Stimulated activated CD8-positive, alpha-beta memory T cell treated with anti-CD3 and anti-CD28 coated beads, Interleukin-2, amount 100 ng/mL, for 1 hour (primary cell): Measurements from ENCODE around the gene PDCD11.
A peak's percentile ranks its signal among the peaks of the same experiment; 100 is the strongest.

ENCODE experiments used
- DNase-seq, 2 donors: peaks; one replicate each; pipeline ENCODE4 v3.0.0-alpha.2; 2020; ENCODE audit warnings: low read depth in 2 of 2

Gene PDCD11

DNA sequence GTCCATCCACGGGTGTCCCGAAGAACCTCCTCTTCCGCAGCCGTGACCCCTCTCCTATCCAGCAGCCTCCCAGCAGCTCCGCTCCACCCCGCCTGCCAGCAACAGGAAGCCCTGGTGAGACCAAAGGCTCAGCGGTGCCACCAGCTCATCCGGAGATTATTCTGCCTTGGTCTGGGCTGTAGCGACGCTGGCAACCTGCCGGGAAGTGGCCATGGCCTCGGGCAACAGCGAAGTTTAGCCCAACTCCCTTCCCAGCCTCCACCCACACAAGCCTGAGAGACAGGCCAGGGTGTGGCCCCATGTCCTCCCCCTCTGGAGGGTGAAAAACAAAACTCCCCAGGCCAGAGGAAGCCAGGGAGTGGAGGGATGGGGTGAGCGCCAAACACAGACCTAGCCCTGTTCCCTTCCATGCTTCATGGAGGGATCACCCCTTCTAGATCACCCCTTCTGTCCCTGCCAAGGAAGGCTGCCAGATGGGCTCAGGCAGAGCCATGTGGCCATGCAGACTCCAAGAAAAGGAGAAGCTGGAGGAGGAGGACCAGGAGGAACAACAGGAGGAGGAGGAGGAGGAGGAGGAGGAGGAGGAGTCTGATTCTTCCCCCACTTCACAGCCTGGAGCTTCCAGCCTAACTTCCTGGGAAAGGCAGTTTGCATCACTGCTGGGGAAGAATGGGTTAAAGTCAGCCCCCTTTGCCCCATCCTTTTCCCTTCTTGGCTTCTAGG is 54.8 kb downstream of the PDCD11 start:
- DNase-seq, result peak in 1 of 2 donors; percentile 12

- peak; percentile 26 to 38 for DNase-seq
Observed at GRCh38 chr10:103451831-103452505, 55.5 kb downstream of the PDCD11 start, which contains the start of gene CALHM2. TSS of gene CALHM2 (minus strand) at chr10:103452370. CDS start at chr10:103449941, 2,429 bp downstream.

GRCh38 chr10:103452506-103453230 is 56.2 kb downstream of the PDCD11 start:
- DNase-seq, result no peak

DNA sequence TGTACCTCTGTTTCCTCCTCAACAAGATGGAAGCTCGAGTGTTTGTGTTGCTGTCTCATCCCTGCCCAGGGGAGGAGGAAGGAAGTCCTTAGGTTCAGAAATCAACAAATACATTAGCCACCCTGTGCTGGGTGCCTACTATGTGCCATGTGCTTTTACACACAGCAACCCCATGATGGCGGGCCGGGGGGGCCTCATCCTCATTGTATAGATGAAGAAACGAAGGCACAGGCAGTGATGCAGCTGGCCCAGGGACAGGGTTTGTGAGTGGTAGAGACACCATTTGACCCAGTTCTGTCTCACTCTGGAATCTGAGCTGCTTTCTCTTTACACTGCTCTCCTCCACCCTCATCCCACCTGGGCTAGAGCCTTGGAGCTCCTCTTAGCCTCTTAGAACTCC is 57.6 kb downstream of the PDCD11 start:
- no peak for DNase-seq

DNA sequence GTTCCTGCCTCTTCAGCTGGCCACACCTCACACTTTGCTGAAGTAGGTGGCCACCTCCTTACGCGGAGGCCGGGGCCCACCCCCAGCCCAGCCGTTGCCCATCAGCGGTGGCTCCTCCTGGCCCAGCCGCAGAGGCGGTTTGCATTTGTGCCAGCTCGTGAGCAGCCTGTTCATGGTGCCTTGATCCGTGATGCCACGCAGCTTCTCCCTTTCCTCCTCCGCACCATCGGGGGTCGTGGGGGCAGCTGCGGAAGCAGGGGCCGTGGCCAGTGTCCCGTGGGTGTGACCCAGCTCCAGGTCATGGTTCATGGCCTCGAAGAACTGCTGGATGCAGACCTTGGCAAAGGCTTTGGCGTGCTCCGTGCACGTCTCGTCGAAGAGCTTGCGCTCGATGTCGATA is 58.8 kb downstream of the PDCD11 start:
- DNase-seq, result no peak

DNA sequence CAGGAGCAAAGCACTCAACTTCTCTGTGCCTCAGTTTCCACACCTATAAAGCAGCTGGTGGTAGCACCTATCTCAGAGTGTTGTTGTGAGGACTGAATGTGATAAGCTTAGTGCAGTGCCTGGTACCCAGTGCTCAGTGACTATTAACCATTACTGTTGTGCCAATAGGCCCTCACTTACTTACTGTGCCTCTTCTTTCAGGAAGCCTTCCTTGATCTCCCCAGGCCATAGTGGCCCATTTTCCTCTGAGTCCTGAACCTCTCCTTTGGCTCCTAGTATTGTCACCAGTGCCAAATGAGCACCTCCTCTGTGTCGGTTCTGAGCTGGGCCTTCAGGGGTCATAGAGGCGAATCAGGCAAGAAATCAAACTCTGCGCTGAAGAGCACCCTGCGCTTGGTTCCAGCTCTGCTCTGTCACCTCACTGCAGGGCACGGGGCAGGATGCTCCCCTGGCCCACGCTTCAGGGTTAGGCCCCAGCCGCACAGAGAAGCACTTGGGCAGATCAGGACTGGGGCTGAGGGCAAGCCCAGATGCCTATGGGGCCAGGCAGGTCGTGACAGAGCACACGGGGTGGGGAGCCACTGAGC is 59.7 kb downstream of the PDCD11 start:
- no peak for DNase-seq

- DNase-seq, result no peak
Observed at GRCh38 chr10:103457176-103457712, 60.8 kb downstream of the PDCD11 start.

- DNase-seq, result no peak
Observed at GRCh38 chr10:103457896-103458583, 61.6 kb downstream of the PDCD11 start.

- DNase-seq, result no peak
Observed at GRCh38 chr10:103458720-103459119, 62.3 kb downstream of the PDCD11 start, which contains the start of gene CALHM1. TSS of gene CALHM1 (minus strand) at chr10:103458900. CDS start at chr10:103458751, 149 bp downstream.

DNA sequence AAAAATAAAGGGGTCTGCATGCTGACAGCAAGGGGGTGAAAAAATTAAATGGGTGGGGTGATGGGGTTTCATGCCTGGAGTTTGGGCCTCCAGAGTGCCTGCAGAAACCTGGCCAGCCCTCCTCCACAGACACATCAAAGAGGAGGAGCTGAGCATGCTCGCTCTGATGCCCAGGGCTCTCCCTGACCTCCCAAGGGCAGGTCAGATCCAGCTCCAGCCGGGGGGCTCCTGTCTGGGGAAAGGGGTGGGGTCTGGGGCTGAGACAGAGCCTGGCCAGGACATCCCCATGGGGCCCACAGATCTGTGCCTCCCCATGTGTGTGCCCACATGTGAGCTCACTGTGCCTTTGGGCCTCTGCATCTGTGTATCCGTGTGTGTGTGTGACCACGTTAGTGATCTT is 63.2 kb downstream of the PDCD11 start:
- no peak for DNase-seq

- no peak for DNase-seq
Observed at GRCh38 chr10:103463499-103463898, 67.1 kb downstream of the PDCD11 start.

- no peak for DNase-seq
Observed at GRCh38 chr10:103465411-103466179, 69.2 kb downstream of the PDCD11 start.

GRCh38 chr10:103466734-103467133 is 70.3 kb downstream of the PDCD11 start:
- no peak for DNase-seq

DNA sequence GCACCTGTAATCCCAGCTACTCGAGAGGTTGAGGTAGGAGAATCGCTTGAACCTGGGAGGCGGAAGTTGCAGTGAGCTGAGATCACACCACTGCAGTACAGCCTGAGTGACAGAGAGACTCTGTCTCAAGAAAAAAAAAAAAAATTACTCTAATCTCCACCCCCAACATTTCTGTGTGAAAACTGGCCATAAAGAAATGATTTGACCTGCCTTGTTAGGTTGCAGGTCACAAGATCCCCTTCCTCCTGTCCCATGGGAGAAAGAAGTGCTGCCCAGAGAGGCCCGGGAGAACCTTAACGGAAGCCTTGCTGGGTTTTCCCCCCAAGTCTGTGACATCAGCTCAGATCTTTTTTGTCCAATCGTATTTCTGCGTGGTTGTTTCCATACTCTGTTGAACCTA is 71.0 kb downstream of the PDCD11 start:
- no peak for DNase-seq

- DNase-seq, result no peak
Observed at GRCh38 chr10:103469201-103469600, 72.8 kb downstream of the PDCD11 start.

- peak; percentile 44 to 60 for DNase-seq
Observed at GRCh38 chr10:103470761-103471653, 74.6 kb downstream of the PDCD11 start.

DNA sequence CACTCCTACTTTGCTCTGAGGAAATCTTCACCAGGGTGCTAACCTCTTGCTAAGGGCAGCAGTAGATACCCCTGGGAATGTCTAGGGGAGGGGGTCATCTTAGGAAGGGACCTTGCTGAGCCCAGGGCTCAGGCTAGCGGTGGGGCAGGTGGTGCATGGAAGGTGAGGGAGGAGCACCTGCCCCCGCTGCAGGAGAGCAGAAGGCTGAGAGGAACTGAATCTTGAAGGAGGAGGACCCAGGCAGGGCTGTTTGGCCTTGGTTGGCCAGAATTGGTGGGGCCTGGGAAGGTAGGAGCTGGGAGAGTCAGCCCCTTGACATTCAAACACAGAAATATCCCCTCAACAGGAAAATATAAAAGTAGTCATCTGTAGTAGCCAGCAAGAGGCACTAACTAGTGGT is 75.6 kb downstream of the PDCD11 start:
- no peak for DNase-seq

DNA sequence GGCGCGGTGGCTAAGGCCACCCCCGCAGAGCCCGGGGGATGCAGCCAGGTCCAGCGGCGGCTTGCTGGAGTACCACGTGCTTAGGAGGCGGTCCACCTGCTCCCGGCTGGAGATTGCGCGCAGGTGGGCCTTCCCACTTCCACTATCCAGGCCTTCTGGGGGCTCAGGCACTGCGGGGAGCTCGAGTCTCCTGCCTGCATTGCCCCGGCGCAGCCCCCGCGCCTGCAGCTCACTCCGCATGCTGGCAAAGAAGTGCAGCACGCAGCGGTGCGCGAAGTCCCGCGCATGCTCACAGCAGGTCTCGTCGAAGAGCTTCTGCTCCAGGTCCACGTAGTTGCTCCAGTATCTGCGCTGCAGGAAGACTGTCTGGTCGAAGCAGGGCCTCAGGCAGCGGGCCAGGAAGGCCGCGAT is 76.8 kb downstream of the PDCD11 start:
- DNase-seq, result no peak

DNA sequence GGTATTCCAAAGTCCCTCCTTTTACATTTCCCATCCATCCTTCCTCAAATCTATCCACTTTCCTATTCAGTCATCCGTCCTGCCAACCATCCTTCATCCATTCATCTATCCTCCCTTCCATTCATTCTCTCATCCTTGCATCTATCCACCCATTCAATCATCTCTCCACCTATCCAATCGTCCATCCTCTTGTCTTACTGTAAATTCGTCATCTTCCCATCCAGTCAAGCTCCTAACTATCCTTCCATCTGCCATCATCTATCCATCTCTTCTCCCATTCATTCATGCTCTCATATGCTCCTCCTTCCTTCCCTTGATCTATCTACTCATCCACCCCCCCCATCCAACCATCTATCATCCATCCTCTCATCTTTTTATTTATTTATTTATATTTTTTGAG is 77.7 kb downstream of the PDCD11 start:
- no peak for DNase-seq
